ENCODE measurements around the gene SCOC. TPM values are rescaled to one million over a fixed set of nuclear protein-coding genes. Genes with fewer than 3 reads are reported as not detected.

The SCOC gene
- total and polyA plus RNA-seq, 10 of the 15 experiments (the other 5 are each of a cell fraction or from before 2014, with no cell fraction given): 28.2 to 154 (median 54.0) TPM

- ATAC-seq (no peak), DNase-seq (ENCODE audit: low read depth, low spot score) (no peak), FAIRE-seq (no peak)
- ChIA-PET CTCF (no interaction called here), RAD21 (ENCODE audit: unreplicated experiment) (no interaction called here), POLR2A (no interaction called here), SMC1A (ENCODE audit: uncharacterized antibody, unreplicated experiment) (interaction anchor here (0.9 to 1.6 kb wide), 2 partner anchors 15 to 46 kb away, joined by 3 to 5 read pairs; no protein-coding TSS in a partner anchor)
- no peak overlapping the region for H3K9ac ChIP-seq (ENCODE audit: control insufficient read depth, insufficient read depth, low read length)
- H3K27me3 ChIP-seq (replicated peaks in 1 of 2; ENCODE audit: control insufficient read depth in 2 of 2, insufficient read depth in 2 of 2, low read length in 1 of 2): no peaks in the 10 kb centered on the region
- 47% methylated on average over 9 of the region's 9 CpGs for WGBS (ENCODE audit: insufficient coverage, insufficient replicate concordance, low lambda C conversion rate, missing lambda C conversion rate)
- H3K9me3 ChIP-seq (replicated peaks; ENCODE audit: control insufficient read depth, insufficient read depth, low read length): no peaks in the 10 kb centered on the region
- H3K4me1 ChIP-seq (ENCODE audit: control insufficient read depth, insufficient read depth, low read length): no peaks in the 10 kb centered on the region
- H3K27ac ChIP-seq (ENCODE audit: control insufficient read depth, insufficient read depth): no peak overlapping the region
- H2AFZ ChIP-seq (ENCODE audit: control insufficient read depth, low read depth, low read length): no peak overlapping the region
- no peak overlapping the region for H3K4me2 ChIP-seq (ENCODE audit: control insufficient read depth, insufficient read depth)
- TF ChIP-seq STAT1 (conservative IDR thresholded peaks at IDR 0.05): no peak
- intact Hi-C loops (cut with micrococcal nuclease; ENCODE audit: unreplicated experiment) (loop anchor here (1.0 kb wide), 1 partner anchor 45 kb away; no protein-coding TSS in a partner anchor), in situ Hi-C loops (cut with MboI) (no loop called here)
- H3K4me3 ChIP-seq: no peak overlapping the region
- no peaks in the 10 kb centered on the region for H4K20me1 ChIP-seq (ENCODE audit: control insufficient read depth, insufficient read depth)
- H3K79me2 ChIP-seq (ENCODE audit: control insufficient read depth, insufficient read depth, low read length): no peaks in the 10 kb centered on the region
- H3K36me3 ChIP-seq (ENCODE audit: control insufficient read depth in 2 of 2, insufficient read depth in 2 of 2, low read length in 1 of 2): no peaks in the 10 kb centered on the region
- no TSS peak for BruUV-seq (replicated peaks)
Observed at GRCh38 chr4:140344621-140345020, 28.8 kb upstream of the SCOC start.

GRCh38 chr4:140346136-140346535 lies 27.3 kb upstream of the SCOC start:
- Histone ChIP-seq H4K20me1 (ENCODE audit: control insufficient read depth, insufficient read depth) (no peaks in the 10 kb centered on the region), H3K4me2 (ENCODE audit: control insufficient read depth, insufficient read depth) (no peak overlapping the region), H2AFZ (ENCODE audit: control insufficient read depth, low read depth, low read length) (no peak overlapping the region), H3K9ac (ENCODE audit: control insufficient read depth, insufficient read depth, low read length) (no peak overlapping the region), H3K79me2 (ENCODE audit: control insufficient read depth, insufficient read depth, low read length) (no peaks in the 10 kb centered on the region), H3K4me1 (ENCODE audit: control insufficient read depth, insufficient read depth, low read length) (no peaks in the 10 kb centered on the region), H3K27me3 (replicated peaks in 1 of 2; ENCODE audit: control insufficient read depth in 2 of 2, insufficient read depth in 2 of 2, low read length in 1 of 2) (no peaks in the 10 kb centered on the region), H3K4me3 (no peak overlapping the region), H3K27ac (ENCODE audit: control insufficient read depth, insufficient read depth) (no peak overlapping the region), H3K9me3 (replicated peaks; ENCODE audit: control insufficient read depth, insufficient read depth, low read length) (no peaks in the 10 kb centered on the region), H3K36me3 (ENCODE audit: control insufficient read depth in 2 of 2, insufficient read depth in 2 of 2, low read length in 1 of 2) (no peaks in the 10 kb centered on the region)
- no peak for TF ChIP-seq ZBTB4 (CRISPR knock-in tag; IDR thresholded peaks at IDR 0.05)
- no peak for TF ChIP-seq ZNF274 (IDR thresholded peaks at IDR 0.05; ENCODE audit: insufficient read depth, insufficient read length)
- no peak for TF ChIP-seq ELK1 (IDR thresholded peaks at IDR 0.05; ENCODE audit: low read depth, low read length)
- no peak for TF ChIP-seq ZNF592 (IDR thresholded peaks at IDR 0.05)
- TF ChIP-seq ZNF24 (IDR thresholded peaks at IDR 0.05): no peak
- no peak for TF ChIP-seq FOXM1 (IDR thresholded peaks at IDR 0.05; ENCODE audit: low read depth, low read length)
- TF ChIP-seq EED (IDR thresholded peaks at IDR 0.05; ENCODE audit: low read depth): no peak
- POLR2A ChIA-PET: no interaction called here
- RAD21 ChIA-PET (ENCODE audit: unreplicated experiment): no interaction called here
- WGBS (ENCODE audit: insufficient coverage, insufficient replicate concordance, low lambda C conversion rate, missing lambda C conversion rate): 68% methylated on average over 9 of the region's 9 CpGs
- DNase-seq (ENCODE audit: low read depth, low spot score) (no peak), ATAC-seq (no peak), FAIRE-seq (no peak)
- no TSS peak for BruUV-seq (replicated peaks)
- in situ Hi-C loops (cut with MboI) (no loop called here), intact Hi-C loops (cut with micrococcal nuclease; ENCODE audit: unreplicated experiment) (no loop called here)
- SMC1A ChIA-PET (ENCODE audit: uncharacterized antibody, unreplicated experiment): interaction anchor here (1.6 kb wide), 1 partner anchor 14 kb away, joined by 5 read pairs; no protein-coding TSS in a partner anchor
- CTCF ChIA-PET: no interaction called here

Measured in GM12878 (cell line).